ENCODE measurements around the gene POLG.

DNA sequence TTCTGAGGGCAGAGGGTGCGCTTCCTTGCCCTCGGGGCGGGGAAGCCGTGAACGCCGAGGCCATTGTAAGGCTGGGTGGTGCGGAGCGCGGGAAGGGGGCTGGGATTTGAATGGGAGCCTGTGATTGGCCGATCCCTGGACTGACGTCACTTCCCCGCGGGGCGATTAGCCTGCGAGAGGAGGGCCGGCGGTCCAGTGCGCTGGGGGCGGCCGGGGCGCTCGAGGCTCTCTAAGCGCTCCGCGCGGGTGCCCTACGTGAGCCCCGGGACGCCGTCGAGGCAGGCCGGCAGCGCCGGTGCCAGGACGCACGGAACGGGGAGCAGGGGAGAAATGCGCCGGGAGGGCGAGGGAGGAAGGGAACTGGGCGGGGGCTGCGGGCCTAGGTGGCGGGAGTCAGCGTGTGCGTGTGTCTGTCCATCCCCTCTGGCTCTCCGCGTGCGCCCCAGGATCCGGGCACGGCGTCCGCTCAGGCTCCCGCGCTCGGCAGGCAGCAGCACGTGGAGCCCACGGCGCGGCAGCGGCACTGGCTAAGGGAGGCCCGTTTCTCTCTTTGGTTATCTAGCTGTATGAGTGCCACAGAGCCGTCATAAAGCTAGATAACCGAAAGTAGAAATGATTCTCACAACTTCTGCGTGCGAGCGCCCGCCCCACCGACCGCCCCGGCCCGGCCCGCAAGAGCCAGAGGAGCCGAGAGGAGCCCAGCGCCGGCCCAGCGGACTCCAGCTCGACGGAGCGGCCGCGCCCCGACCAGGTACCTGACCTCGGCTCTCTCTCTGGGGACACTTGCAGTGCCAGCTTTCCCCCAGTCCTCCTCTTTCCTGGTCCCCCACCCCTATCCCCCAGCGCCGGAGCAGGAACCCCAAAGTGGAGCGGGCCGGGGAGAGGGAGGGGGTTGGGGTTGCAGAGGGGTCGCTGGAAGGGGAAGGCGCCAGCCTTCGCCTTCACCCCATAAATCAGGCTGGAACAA, 33.1 kb upstream of the POLG start:
- TF ChIP-seq POLR2A (IDR thresholded peaks at IDR 0.05; ENCODE audit: low read length) (no peak), GATA1 (IDR thresholded peaks at IDR 0.05; ENCODE audit: low read depth, low read length) (no peak)

All from erythroblast (primary cell).